ENCODE data around the gene TUBG2.

DNA sequence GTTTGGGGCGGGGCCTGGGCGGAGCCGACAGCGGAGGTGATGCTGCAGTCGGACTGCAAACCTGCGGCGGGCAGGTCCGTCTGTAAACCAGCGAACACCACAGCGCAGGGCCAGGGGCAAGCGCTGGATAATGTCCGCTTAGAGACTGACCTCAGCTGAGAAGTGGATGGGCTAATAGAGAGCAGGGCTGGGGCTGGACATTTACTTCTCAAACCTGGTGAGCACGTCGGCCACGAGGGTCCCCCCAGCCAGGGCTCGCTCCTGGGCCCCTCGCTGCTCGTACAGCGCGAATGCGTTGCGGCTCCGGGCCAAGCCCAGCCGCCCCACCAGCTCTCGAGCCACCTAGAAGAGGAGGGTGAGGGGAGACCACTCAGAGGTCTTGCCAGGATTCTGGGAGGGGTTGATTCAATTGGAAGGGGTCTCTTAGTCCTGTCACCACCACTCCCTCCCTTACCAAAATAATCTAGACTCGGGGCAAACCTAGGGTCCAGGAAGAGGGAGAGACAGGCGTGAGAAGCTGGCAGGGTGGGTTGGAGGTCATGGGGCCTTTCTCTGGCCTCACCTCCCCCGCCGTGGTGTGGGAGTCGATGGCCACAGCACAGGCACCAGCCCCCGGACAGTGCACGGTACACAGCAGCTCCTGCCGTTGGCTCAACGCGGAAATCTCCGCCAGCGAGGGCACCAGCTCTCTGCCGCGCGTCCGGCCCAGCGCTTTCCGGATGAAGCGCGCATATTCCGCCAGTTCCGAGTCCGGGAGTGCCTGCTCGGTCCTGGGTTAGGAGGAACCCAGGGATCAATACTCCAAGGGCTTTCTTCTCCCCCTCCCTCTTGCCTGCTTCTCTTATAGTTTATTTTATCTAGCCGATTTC is 11.9 kb downstream of the TUBG2 start:
- TF ChIP-seq, protein P1, sequence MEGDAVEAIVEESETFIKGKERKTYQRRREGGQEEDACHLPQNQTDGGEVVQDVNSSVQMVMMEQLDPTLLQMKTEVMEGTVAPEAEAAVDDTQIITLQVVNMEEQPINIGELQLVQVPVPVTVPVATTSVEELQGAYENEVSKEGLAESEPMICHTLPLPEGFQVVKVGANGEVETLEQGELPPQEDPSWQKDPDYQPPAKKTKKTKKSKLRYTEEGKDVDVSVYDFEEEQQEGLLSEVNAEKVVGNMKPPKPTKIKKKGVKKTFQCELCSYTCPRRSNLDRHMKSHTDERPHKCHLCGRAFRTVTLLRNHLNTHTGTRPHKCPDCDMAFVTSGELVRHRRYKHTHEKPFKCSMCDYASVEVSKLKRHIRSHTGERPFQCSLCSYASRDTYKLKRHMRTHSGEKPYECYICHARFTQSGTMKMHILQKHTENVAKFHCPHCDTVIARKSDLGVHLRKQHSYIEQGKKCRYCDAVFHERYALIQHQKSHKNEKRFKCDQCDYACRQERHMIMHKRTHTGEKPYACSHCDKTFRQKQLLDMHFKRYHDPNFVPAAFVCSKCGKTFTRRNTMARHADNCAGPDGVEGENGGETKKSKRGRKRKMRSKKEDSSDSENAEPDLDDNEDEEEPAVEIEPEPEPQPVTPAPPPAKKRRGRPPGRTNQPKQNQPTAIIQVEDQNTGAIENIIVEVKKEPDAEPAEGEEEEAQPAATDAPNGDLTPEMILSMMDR (IDR thresholded peaks at IDR 0.05): no peak
- no peak for TF ChIP-seq POLR2A (IDR thresholded peaks at IDR 0.05)

Measured in thyroid gland (tissue), 4 donors.